A549 (cell line): ENCODE data around the gene NUFIP1. TPM values are rescaled to one million over a fixed set of nuclear protein-coding genes. Genes with fewer than 3 reads are reported as not detected.

Experiments
- ATAC-seq, 2 experiments: fragments of 200-7000 bp in 1 of 2; fragments of >200 bp in 1 of 2; cut with Nextera tagmentation in 1 of 2; cut with Tn5 transposase in 1 of 2; 3 replicates each; pipeline versions ENCODE4 v1.8.0 to v1.9.1; 2018 to 2020; ENCODE audit warnings: mild to moderate bottlenecking in 1 of 2, moderate library complexity in 1 of 2
- CTCF ChIA-PET: fragments of 300-600 bp; sonication (Branson Sonifier 250); formaldehyde crosslinking; extraction: SDS; loops from one replicate; lab custom pipeline; 2021; ENCODE audit warnings: antibody characterized with exemption, inconsistent platforms; lab: Yijun Ruan, JAX
- POLR2A ChIA-PET: fragments of 350-600 bp; formaldehyde crosslinking; extraction: SDS; loops from one replicate; lab custom pipeline; 2021; ENCODE audit warnings: antibody characterized with exemption, inconsistent platforms; lab: Yijun Ruan, JAX
- DNase-seq, 2 experiments: peaks; one replicate each; pipeline versions ENCODE4 v3.0.0 to v3.0.0-alpha.2; 2011 to 2016; ENCODE audit warnings: low read depth in 1 of 2, low spot score in 1 of 2
- FAIRE-seq: peaks from 2 replicates; lab custom pipeline; 2011; peaks lifted over from hg19 to GRCh38; lab: Jason Lieb, UNC
- H3K27ac ChIP-seq, 2 experiments: fragments of >200 bp; sonication (Bioruptor Twin); formaldehyde crosslinking; 3 replicates each; pipeline ENCODE4 v1.5.1; 2016 to 2017
- H3K4me1 ChIP-seq: fragments of >200 bp; sonication (Bioruptor Twin); formaldehyde crosslinking; 3 replicates; pipeline ENCODE4 v1.6.1; 2016
- H3K4me2 ChIP-seq: fragments of >200 bp; sonication (Bioruptor Twin); formaldehyde crosslinking; 3 replicates; pipeline ENCODE4 v1.6.1; 2016
- H3K4me3 ChIP-seq: fragments of >200 bp; sonication (Bioruptor Twin); formaldehyde crosslinking; 3 replicates; pipeline ENCODE4 v1.5.1; 2016
- H3K9me3 ChIP-seq: fragments of >200 bp; sonication (Bioruptor Twin); formaldehyde crosslinking; 3 replicates; pipeline ENCODE4 v1.6.1; 2016
- CBX8 ChIP-seq: fragments of 200-600 bp; sonication (generic); IDR thresholded peaks from 2 replicates; pipeline ENCODE4 v1.6.1; 2016
- CEBPB ChIP-seq, 2 experiments: fragments of >200 bp in 1 of 2; sonication (Bioruptor Twin) in 1 of 2; formaldehyde crosslinking in 1 of 2; IDR thresholded peaks; 2 replicates each; pipeline ENCODE4 v1.6.1; 2012 to 2016
- CTCF ChIP-seq: fragments of >200 bp; sonication (Bioruptor Twin); formaldehyde crosslinking; IDR thresholded peaks from 3 replicates; pipeline ENCODE4 v1.5.1; 2016
- EHF ChIP-seq: fragments of 250-450 bp; sonication (Bioruptor Pico); IDR thresholded peaks from 2 replicates; pipeline ENCODE4 v1.5.0; 2020; ENCODE audit warnings: mild to moderate bottlenecking
- EHMT2 ChIP-seq: fragments of 200-600 bp; sonication (generic); IDR thresholded peaks from 2 replicates; pipeline ENCODE4 v1.6.1; 2016; ENCODE audit warnings: antibody characterized with exemption, low read depth, mild to moderate bottlenecking, moderate library complexity
- EP300 ChIP-seq, 2 experiments: fragments of >200 bp; sonication (Bioruptor Twin); formaldehyde crosslinking; IDR thresholded peaks; 2 replicates in 1 of 2; 3 replicates in 1 of 2; pipeline ENCODE4 v1.6.1; 2016 to 2017
- GATA3 ChIP-seq: IDR thresholded peaks from 2 replicates; pipeline ENCODE4 v1.6.1; 2012; ENCODE audit warnings: borderline replicate concordance
- HES2 ChIP-seq: fragments of >200 bp; sonication (Bioruptor Twin); formaldehyde crosslinking; IDR thresholded peaks from 2 replicates; pipeline ENCODE4 v1.6.1; 2016
- HEYL ChIP-seq: fragments of 250-450 bp; sonication (Bioruptor Pico); IDR thresholded peaks from 2 replicates; pipeline ENCODE4 v1.8.0; 2021; ENCODE audit warnings: mild to moderate bottlenecking, moderate library complexity
- HOXA7 ChIP-seq: fragments of 250-450 bp; sonication (Bioruptor Pico); IDR thresholded peaks from 2 replicates; pipeline ENCODE4 v1.5.0; 2020; ENCODE audit warnings: mild to moderate bottlenecking, moderate library complexity
- JUN ChIP-seq, 2 experiments: fragments of >200 bp; sonication (Bioruptor Twin); formaldehyde crosslinking; IDR thresholded peaks; 2 replicates in 1 of 2; 3 replicates in 1 of 2; pipeline ENCODE4 v1.6.1; 2016 to 2017
- KDM5A ChIP-seq: fragments of 200-600 bp; sonication (generic); IDR thresholded peaks from 2 replicates; pipeline ENCODE4 v1.6.1; 2016; ENCODE audit warnings: antibody characterized with exemption, mild to moderate bottlenecking
- MAFK ChIP-seq: fragments of 450-650 bp; IDR thresholded peaks from 2 replicates; pipeline ENCODE4 v1.6.1; 2014; ENCODE audit not compliant: partially characterized antibody
- MAX ChIP-seq: IDR thresholded peaks from 2 replicates; pipeline ENCODE4 v1.6.1; 2012
- MAZ ChIP-seq: fragments of 150-350 bp; IDR thresholded peaks from 2 replicates; pipeline ENCODE4 v1.6.1; 2014; ENCODE audit warnings: antibody characterized with exemption, low read depth, low read length, borderline replicate concordance
- MYC ChIP-seq: IDR thresholded peaks from 2 replicates; pipeline ENCODE4 v1.6.1; 2012; ENCODE audit warnings: mild to moderate bottlenecking, inconsistent platforms, low read length, improper control_type of control experiment, borderline replicate concordance
- NFE2L2 ChIP-seq: fragments of 150-350 bp; conservative IDR thresholded peaks from 2 replicates; pipeline ENCODE4 v1.6.1; 2014; ENCODE audit warnings: low read length
- NPAS2 ChIP-seq: fragments of 250-450 bp; sonication (Bioruptor Pico); IDR thresholded peaks from 2 replicates; pipeline ENCODE4 v1.8.0; 2022; ENCODE audit warnings: mild to moderate bottlenecking, moderate library complexity, borderline replicate concordance
- NR3C1 ChIP-seq: fragments of >200 bp; sonication (Bioruptor Twin); formaldehyde crosslinking; IDR thresholded peaks from 3 replicates; pipeline ENCODE4 v1.6.1; 2017
- POLR2A ChIP-seq: IDR thresholded peaks from 2 replicates; pipeline ENCODE4 v1.6.1; 2012; ENCODE audit warnings: mild to moderate bottlenecking, low read length
- RARB ChIP-seq: fragments of 250-450 bp; sonication (Bioruptor Pico); IDR thresholded peaks from 2 replicates; pipeline ENCODE4 v1.8.0; 2021; ENCODE audit warnings: mild to moderate bottlenecking, moderate library complexity
- SMC3 ChIP-seq: fragments of >200 bp; sonication (Bioruptor Twin); formaldehyde crosslinking; IDR thresholded peaks from 3 replicates; pipeline ENCODE4 v1.6.1; 2018; ENCODE audit warnings: inconsistent platforms
- USF2 ChIP-seq: fragments of 450-650 bp; IDR thresholded peaks from 2 replicates; pipeline ENCODE4 v1.6.1; 2014; ENCODE audit warnings: antibody characterized with exemption
- ZSCAN20 ChIP-seq: fragments of 250-450 bp; sonication (Bioruptor Pico); IDR thresholded peaks from 2 replicates; pipeline ENCODE4 v1.8.0; 2022; ENCODE audit warnings: mild to moderate bottlenecking, moderate library complexity
- WGBS: methylation state at CpG from one replicate; pipeline ENCODE4 v1.1.6; 2017; ENCODE audit errors: missing lambda C conversion rate; 5-methylcytosine and 5-hydroxymethylcytosine counted together
- polyA plus RNA-seq, 4 experiments: library from polyadenylated mRNA; depleted of rRNA in 3 of 4; stranded (reverse); fragments of >200 nt; fragmentation: RNase III in 1 of 4; extraction: RNeasy Plus Mini Kit Qiagen cat#74134 plus additional on column Dnase treatment in 1 of 4; gene quantifications; 2 replicates in 3 of 4; 3 replicates in 1 of 4; pipeline ENCODE4 v1.2.3, GENCODE V29; 2011 to 2017
- TF ChIP-seq, protein P1 (sequence below): fragments of 150-350 bp; IDR thresholded peaks from 2 replicates; pipeline ENCODE4 v1.6.1; 2014; ENCODE audit warnings: low read depth, mild to moderate bottlenecking, low read length
- TF ChIP-seq, protein P2 (sequence below): IDR thresholded peaks from 2 replicates; pipeline ENCODE4 v1.6.1; 2012; ENCODE audit warnings: low read depth, borderline replicate concordance
- TF ChIP-seq, protein P3 (sequence below): fragments of 250-450 bp; sonication (Bioruptor Pico); IDR thresholded peaks from 2 replicates; pipeline ENCODE4 v1.5.0; 2020; ENCODE audit warnings: low read depth, mild to moderate bottlenecking, moderate library complexity

Gene NUFIP1
- polyA plus RNA-seq, 2 of the 4 experiments (the other 2 are of a cell fraction) = 3.7 to 6.3 TPM

DNA sequence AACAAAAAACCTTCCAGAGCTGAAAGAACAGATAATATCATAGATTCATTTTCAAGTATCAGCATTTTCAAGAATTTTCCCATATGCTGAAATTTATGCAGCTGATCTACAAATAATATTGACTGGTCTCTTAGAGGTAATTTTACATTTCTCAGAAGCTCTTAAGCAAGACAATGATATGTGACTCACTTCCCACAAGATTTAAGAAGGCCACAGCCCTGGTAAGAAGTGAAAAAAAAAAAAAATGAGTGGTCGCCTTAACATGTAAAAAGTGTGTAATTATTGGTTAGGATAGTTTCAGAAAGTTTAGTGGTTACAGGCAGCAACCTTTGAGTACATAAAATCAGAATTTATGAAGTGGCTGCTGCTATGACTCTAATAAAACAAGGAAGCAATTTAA lies 54.5 kb downstream of the NUFIP1 start:
- FAIRE-seq (no peak), ATAC-seq (no peak), DNase-seq (no peak)
- 0 out of 3 replicates have a peak overlapping the region, but pooled peaks have one; percentile 23 for H3K4me2 ChIP-seq
- H3K4me1 ChIP-seq = peaks cover 27% of the 10 kb centered on the region
- 3% methylated on average over 1 of the region's 1 CpG for WGBS
- POLR2A ChIA-PET = no interaction called here
- no peak overlapping the region for H3K4me3 ChIP-seq
- CTCF ChIA-PET = no interaction called here
- peak overlapping the region in 1 of 2 experiments; percentile 60; a peak in 2 of 6 replicates for H3K27ac ChIP-seq
- H3K9me3 ChIP-seq = no peaks in the 10 kb centered on the region
- no peak for TF ChIP-seq CTCF
- no peak for TF ChIP-seq EP300 (IDR thresholded peaks at IDR 0.05)
- TF ChIP-seq MAZ = no peak
- TF ChIP-seq CEBPB (IDR thresholded peaks at IDR 0.05) = no peak
- no peak for TF ChIP-seq RARB (CRISPR knock-in tag)
- no peak for TF ChIP-seq ZSCAN20 (CRISPR knock-in tag)
- TF ChIP-seq MAX = no peak
- TF ChIP-seq CBX8 = no peak
- no peak for TF ChIP-seq SMC3
- no peak for TF ChIP-seq POLR2A
- TF ChIP-seq EHMT2 = no peak
- TF ChIP-seq HEYL (CRISPR knock-in tag) = no peak
- TF ChIP-seq KDM5A = no peak
- TF ChIP-seq GATA3 = no peak
- TF ChIP-seq NFE2L2 = no peak

DNA sequence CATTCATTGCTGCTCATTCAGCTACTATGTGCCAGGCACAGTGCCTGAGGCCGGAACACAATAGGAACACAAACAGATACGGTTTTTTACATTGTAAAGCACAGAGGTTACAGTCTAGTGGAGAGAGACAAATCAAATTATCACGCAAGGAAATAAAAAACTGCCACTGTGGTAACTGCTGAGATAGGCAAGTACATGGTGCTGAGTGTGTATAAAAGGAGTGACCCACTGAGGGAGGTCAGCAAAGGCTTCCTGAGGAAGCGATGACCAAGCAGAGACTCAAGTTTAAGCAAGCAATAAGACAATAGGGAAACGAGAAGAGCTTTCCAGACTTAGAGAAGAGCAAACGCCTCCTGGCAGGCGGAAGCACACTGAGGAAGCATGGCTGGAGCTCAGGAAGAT lies 56.4 kb downstream of the NUFIP1 start:
- ChIA-PET POLR2A (no interaction called here), CTCF (interaction anchor here (1.1 to 2.2 kb wide), 3 partner anchors 11 to 15 kb away, joined by 3 to 6 read pairs (median 4); no protein-coding TSS in a partner anchor)
- WGBS = 56% methylated on average over 7 of the region's 7 CpGs
- DNase-seq (peak in 1 of 2 experiments; percentile 11), FAIRE-seq (no peak), ATAC-seq (peak; percentile 24 to 45; a peak in 4 of 6 replicates)
- peak overlapping the region; percentile 33; the same call in 2 of the 3 replicates for H3K4me2 ChIP-seq
- H3K4me1 ChIP-seq = peaks cover 27% of the 10 kb centered on the region
- no peak overlapping the region for H3K4me3 ChIP-seq
- H3K27ac ChIP-seq = peak overlapping the region; percentile 38 to 47; a peak in 5 of 6 replicates
- TF ChIP-seq MAX = no peak
- TF ChIP-seq RARB (CRISPR knock-in tag) = no peak
- TF ChIP-seq EHF (CRISPR knock-in tag) = no peak
- TF ChIP-seq MAFK = peak; percentile 35
- no peak for TF ChIP-seq NPAS2 (CRISPR knock-in tag)
- TF ChIP-seq MYC = no peak
- TF ChIP-seq, protein P1, sequence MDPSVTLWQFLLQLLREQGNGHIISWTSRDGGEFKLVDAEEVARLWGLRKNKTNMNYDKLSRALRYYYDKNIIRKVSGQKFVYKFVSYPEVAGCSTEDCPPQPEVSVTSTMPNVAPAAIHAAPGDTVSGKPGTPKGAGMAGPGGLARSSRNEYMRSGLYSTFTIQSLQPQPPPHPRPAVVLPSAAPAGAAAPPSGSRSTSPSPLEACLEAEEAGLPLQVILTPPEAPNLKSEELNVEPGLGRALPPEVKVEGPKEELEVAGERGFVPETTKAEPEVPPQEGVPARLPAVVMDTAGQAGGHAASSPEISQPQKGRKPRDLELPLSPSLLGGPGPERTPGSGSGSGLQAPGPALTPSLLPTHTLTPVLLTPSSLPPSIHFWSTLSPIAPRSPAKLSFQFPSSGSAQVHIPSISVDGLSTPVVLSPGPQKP = no peak
- H3K9me3 ChIP-seq = no peaks in the 10 kb centered on the region

- ChIA-PET CTCF (interaction anchor here (1.1 to 2.2 kb wide), 3 partner anchors 11 to 15 kb away, joined by 3 to 6 read pairs (median 4); no protein-coding TSS in a partner anchor), POLR2A (no interaction called here)
- H3K27ac ChIP-seq = peak overlapping the region; percentile 38 to 47; a peak in 3 of 6 replicates
- peak in 1 of 2 experiments; percentile 46; a peak in 3 of 6 replicates for ATAC-seq
- WGBS = 48% methylated on average over 5 of the region's 5 CpGs
- H3K4me1 ChIP-seq = peaks cover 27% of the 10 kb centered on the region
- no peak overlapping the region for H3K4me3 ChIP-seq
- no peak for DNase-seq
- no peaks in the 10 kb centered on the region for H3K9me3 ChIP-seq
- H3K4me2 ChIP-seq = peak overlapping the region; percentile 33; the same call in 2 of the 3 replicates
- FAIRE-seq = no peak
- TF ChIP-seq CEBPB (IDR thresholded peaks at IDR 0.05) = no peak
- no peak for TF ChIP-seq HES2
- no peak for TF ChIP-seq NR3C1
- TF ChIP-seq, protein P2, sequence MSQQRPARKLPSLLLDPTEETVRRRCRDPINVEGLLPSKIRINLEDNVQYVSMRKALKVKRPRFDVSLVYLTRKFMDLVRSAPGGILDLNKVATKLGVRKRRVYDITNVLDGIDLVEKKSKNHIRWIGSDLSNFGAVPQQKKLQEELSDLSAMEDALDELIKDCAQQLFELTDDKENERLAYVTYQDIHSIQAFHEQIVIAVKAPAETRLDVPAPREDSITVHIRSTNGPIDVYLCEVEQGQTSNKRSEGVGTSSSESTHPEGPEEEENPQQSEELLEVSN = no peak
- no peak for TF ChIP-seq USF2
- no peak for TF ChIP-seq EP300 (IDR thresholded peaks at IDR 0.05)
- TF ChIP-seq, protein P3, sequence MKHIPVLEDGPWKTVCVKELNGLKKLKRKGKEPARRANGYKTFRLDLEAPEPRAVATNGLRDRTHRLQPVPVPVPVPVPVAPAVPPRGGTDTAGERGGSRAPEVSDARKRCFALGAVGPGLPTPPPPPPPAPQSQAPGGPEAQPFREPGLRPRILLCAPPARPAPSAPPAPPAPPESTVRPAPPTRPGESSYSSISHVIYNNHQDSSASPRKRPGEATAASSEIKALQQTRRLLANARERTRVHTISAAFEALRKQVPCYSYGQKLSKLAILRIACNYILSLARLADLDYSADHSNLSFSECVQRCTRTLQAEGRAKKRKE (CRISPR knock-in tag) = no peak
- no peak for TF ChIP-seq RARB (CRISPR knock-in tag)
- TF ChIP-seq HOXA7 = no peak
- no peak for TF ChIP-seq MYC
- no peak for TF ChIP-seq JUN (IDR thresholded peaks at IDR 0.05)
Measured at GRCh38 chr13:44932171-44932849, 57.0 kb downstream of the NUFIP1 start.
